K562 (cell line): ENCODE measurements around the gene ITK. TPM values are rescaled to one million over a fixed set of nuclear protein-coding genes. Genes with fewer than 3 reads are reported as not detected.

ENCODE experiments used
- ATAC-seq: fragments of 200-7000 bp; cut with Tn5 transposase; 3 replicates; pipeline ENCODE4 v1.9.1; 2020; ENCODE audit warnings: moderate library complexity
- BruUV-seq: library from RNA; stranded (reverse); fragments of 400-500 nt; replicated peaks from 2 replicates; lab custom pipeline; 2021; lab: Mats Ljungman, UMichigan
- CTCF ChIA-PET: fragments of 300-600 bp; formaldehyde crosslinking; extraction: SDS; loops from one replicate; lab custom pipeline; 2021; ENCODE audit warnings: low intra/inter-chr PET ratio; lab: Yijun Ruan, JAX
- POLR2A ChIA-PET: fragments of 300-600, 350-650 bp; sonication (Branson Sonifier 250); formaldehyde crosslinking; extraction: SDS; loops from one replicate; lab custom pipeline; 2021; ENCODE audit warnings: antibody characterized with exemption, inconsistent platforms; lab: Yijun Ruan, JAX
- DNase-seq, 4 experiments: peaks; one replicate each; pipeline versions ENCODE4 v3.0.0 to v3.0.0-alpha.2; 2011 to 2018; ENCODE audit warnings: low spot score in 3 of 4, mixed read lengths in 3 of 4; ENCODE audit errors: extremely low read depth in 1 of 4
- FAIRE-seq: peaks from 2 replicates; lab custom pipeline; 2011; peaks lifted over from hg19 to GRCh38; lab: Jason Lieb, UNC
- H2AFZ ChIP-seq: 2 replicates; pipeline ENCODE4 v1.6.0; 2011; ENCODE audit warnings: low read depth, low read length, control low read depth, inconsistent platforms
- H3K27ac ChIP-seq: fragments of 200-600 bp; 3 replicates; pipeline ENCODE4 v1.8.0; 2011; ENCODE audit warnings: low read depth, mild to moderate bottlenecking, control low read depth, inconsistent platforms, low read length, moderate library complexity, mixed read lengths; ENCODE audit errors: extremely low read depth
- H3K27me3 ChIP-seq, 2 experiments: fragments of 300-600 bp in 1 of 2; 2 replicates in 1 of 2; 3 replicates in 1 of 2; pipeline versions ENCODE4 v1.6.0 to v1.8.0; 2011; ENCODE audit warnings: inconsistent platforms in 2 of 2, low read length in 2 of 2, mild to moderate bottlenecking in 1 of 2, mixed read lengths in 1 of 2, moderate library complexity in 1 of 2; ENCODE audit not compliant: control insufficient read depth in 2 of 2, insufficient read depth in 2 of 2
- H3K36me3 ChIP-seq: fragments of 300-600 bp; 3 replicates; pipeline ENCODE4 v1.8.0; 2011; ENCODE audit warnings: mild to moderate bottlenecking, low read length, inconsistent platforms; ENCODE audit not compliant: control insufficient read depth, insufficient read depth
- H3K4me1 ChIP-seq, 2 experiments: fragments of 200-600 bp in 1 of 2; replicated peaks in 1 of 2; 2 replicates in 1 of 2; 3 replicates in 1 of 2; pipeline versions ENCODE4 v1.5.1 to v1.8.0; 2011; ENCODE audit warnings: inconsistent platforms in 2 of 2, low read length in 2 of 2, mild to moderate bottlenecking in 1 of 2, mixed read lengths in 1 of 2, moderate library complexity in 1 of 2; ENCODE audit not compliant: control insufficient read depth in 2 of 2, insufficient read depth in 2 of 2
- H3K4me2 ChIP-seq: 2 replicates; pipeline ENCODE4 v1.6.1; 2011; ENCODE audit warnings: low read length, control low read depth, inconsistent platforms, mixed read lengths; ENCODE audit not compliant: insufficient read depth
- H3K4me3 ChIP-seq: fragments of 200-600 bp; sonication (generic), shearing (Covaris generic); 2 replicates; pipeline ENCODE4 v1.5.1; 2016; ENCODE audit warnings: control low read depth, inconsistent platforms
- H3K79me2 ChIP-seq: fragments of 200-600 bp; 3 replicates; pipeline ENCODE4 v1.8.0; 2011; ENCODE audit warnings: low read length, inconsistent platforms; ENCODE audit not compliant: control insufficient read depth, insufficient read depth
- H3K9ac ChIP-seq, 2 experiments: 2 replicates each; pipeline versions ENCODE4 v1.6.0 to v1.6.1; 2011; ENCODE audit warnings: low read depth in 2 of 2, low read length in 2 of 2, control low read depth in 1 of 2, inconsistent platforms in 1 of 2, mild to moderate bottlenecking in 1 of 2, mixed read lengths in 1 of 2; ENCODE audit not compliant: insufficient read depth in 1 of 2
- H3K9me1 ChIP-seq: one replicate; pipeline ENCODE4 v1.6.0; 2011; ENCODE audit warnings: inconsistent platforms, mild to moderate bottlenecking, low read length, moderate library complexity; ENCODE audit not compliant: control insufficient read depth, insufficient read depth
- H3K9me3 ChIP-seq: replicated peaks from 2 replicates; pipeline ENCODE4 v1.5.1; 2011; ENCODE audit warnings: low read depth, low read length, inconsistent platforms; ENCODE audit not compliant: control insufficient read depth, insufficient read depth
- H4K20me1 ChIP-seq: replicated peaks from 2 replicates; pipeline ENCODE4 v1.6.1; 2011; ENCODE audit warnings: low read length, inconsistent platforms, mixed read lengths; ENCODE audit not compliant: control insufficient read depth, insufficient read depth
- CHD1 ChIP-seq: fragments of 200-600 bp; sonication (generic); IDR thresholded peaks from one replicate; pipeline ENCODE4 v1.6.1; 2012; ENCODE audit warnings: mild to moderate bottlenecking, moderate library complexity, low read length, inconsistent platforms
- EP400 ChIP-seq: fragments of 450-650 bp; IDR thresholded peaks from 2 replicates; pipeline ENCODE4 v1.6.1; 2017; ENCODE audit warnings: antibody characterized with exemption, mild to moderate bottlenecking, moderate library complexity
- ESRRA ChIP-seq: fragments of 450-650 bp; IDR thresholded peaks from 2 replicates; pipeline ENCODE4 v1.6.1; 2014; ENCODE audit warnings: low read depth, mild to moderate bottlenecking, moderate library complexity, borderline replicate concordance
- HMG20A ChIP-seq: fragments of 450-650 bp; formaldehyde crosslinking; conservative IDR thresholded peaks from 2 replicates; pipeline ENCODE4 v1.4.0; 2020; ENCODE audit warnings: mild to moderate bottlenecking, mixed read lengths
- PHB2 ChIP-seq: fragments of 450-650 bp; IDR thresholded peaks from 2 replicates; pipeline ENCODE4 v1.6.1; 2017; ENCODE audit warnings: low read depth
- POLR2AphosphoS2 ChIP-seq: IDR thresholded peaks from 2 replicates; pipeline ENCODE4 v1.6.1; 2012; ENCODE audit warnings: low read length, improper control_type of control experiment
- PTBP1 ChIP-seq: fragments of 200-400 bp; formaldehyde crosslinking; IDR thresholded peaks from 2 replicates; pipeline ENCODE4 v1.6.1; 2017; ENCODE audit warnings: low read depth, low read length
- RBFOX2 ChIP-seq: fragments of 200-400 bp; formaldehyde crosslinking; IDR thresholded peaks from 2 replicates; pipeline ENCODE4 v1.6.1; 2017; ENCODE audit warnings: low read depth, mild to moderate bottlenecking, low read length, moderate library complexity
- RBM14 ChIP-seq: fragments of 200-400 bp; formaldehyde crosslinking; IDR thresholded peaks from 2 replicates; pipeline ENCODE4 v1.6.1; 2018; ENCODE audit warnings: low read depth, mild to moderate bottlenecking, low read length, moderate library complexity, borderline replicate concordance; ENCODE audit not compliant: insufficient read depth
- SMAD3 ChIP-seq: fragments of 450-650 bp; formaldehyde crosslinking; conservative IDR thresholded peaks from 2 replicates; pipeline ENCODE4 v1.4.0; 2020; ENCODE audit warnings: mild to moderate bottlenecking
- SMC3 ChIP-seq: conservative IDR thresholded peaks from 2 replicates; pipeline ENCODE4 v1.6.1; 2011; ENCODE audit warnings: low read depth, low read length, improper control_type of control experiment; ENCODE audit not compliant: insufficient read depth
- TAL1 ChIP-seq: fragments of 450-650 bp; IDR thresholded peaks from 2 replicates; pipeline ENCODE4 v1.6.1; 2016; ENCODE audit warnings: mild to moderate bottlenecking
- TBL1XR1 ChIP-seq, 2 experiments: IDR thresholded peaks; 2 replicates each; pipeline ENCODE4 v1.6.1; 2012; ENCODE audit warnings: improper control_type of control experiment in 2 of 2, low read length in 2 of 2, mild to moderate bottlenecking in 1 of 2
- TFAM ChIP-seq: fragments of 250-450 bp; sonication (Bioruptor Pico); conservative IDR thresholded peaks from 2 replicates; pipeline ENCODE4 v1.5.0; 2021; ENCODE audit warnings: mild to moderate bottlenecking, moderate library complexity
- YBX1 ChIP-seq: fragments of 450-650 bp; IDR thresholded peaks from 2 replicates; pipeline ENCODE4 v1.7.1; 2016; ENCODE audit warnings: mild to moderate bottlenecking
- ZNF140 ChIP-seq: fragments of 250-450 bp; sonication (Bioruptor Pico); IDR thresholded peaks from 2 replicates; pipeline ENCODE4 v1.8.0; 2021; ENCODE audit warnings: moderate library complexity, mild to moderate bottlenecking, inconsistent platforms
- ZNF282 ChIP-seq: sonication (generic); formaldehyde crosslinking; IDR thresholded peaks from 2 replicates; pipeline ENCODE4 v1.8.1; 2023; ENCODE audit warnings: missing genetic modification reagents
- ZNF79 ChIP-seq: fragments of 250-450 bp; sonication (Bioruptor Pico); IDR thresholded peaks from 2 replicates; pipeline ENCODE4 v1.4.0; 2020; ENCODE audit warnings: low read depth, mild to moderate bottlenecking, moderate library complexity
- WGBS: fragments of 100-300 bp; shearing (Covaris generic); methylation state at CpG from one replicate; pipeline ENCODE4 v1.1.6; 2016; ENCODE audit warnings: low coverage, mixed read lengths; ENCODE audit not compliant: insufficient coverage; ENCODE audit errors: missing lambda C conversion rate; 5-methylcytosine and 5-hydroxymethylcytosine counted together
- in situ Hi-C: fragments of 300-500 bp; cut with MboI; formaldehyde crosslinking; loops from 4 replicates; pipeline ENCODE4 v1.15.0; 2018; ENCODE audit warnings: inconsistent platforms, mixed read lengths
- intact Hi-C: fragments of 100-400 bp; cut with micrococcal nuclease; formaldehyde crosslinking; loops from 2 replicates; pipeline ENCODE4 v1.14.2; 2022
- polyA plus RNA-seq, 8 experiments: library from polyadenylated mRNA; depleted of rRNA in 4 of 8; stranded (reverse) in 5 of 8; unstranded in 3 of 8; fragments of >200 nt; fragmentation: Nextera tagmentation in 2 of 8; fragmentation: Illumina TruSeq in 1 of 8; extraction: Ambion mirVana in 2 of 8; extraction: Trizol in 1 of 8; gene quantifications; 2 replicates each; pipeline versions ENCODE4 v1.2.1 to v1.2.3, GENCODE V29; 2011 to 2014; ENCODE audit warnings: inconsistent platforms in 1 of 8, missing spikeins in 1 of 8
- total RNA-seq, 7 experiments: library from RNA; depleted of rRNA in 6 of 7; stranded (reverse); fragments of >200 nt in 6 of 7; fragmentation: Illumina TruSeq in 2 of 7; extraction: Trizol in 2 of 7; gene quantifications; 2 replicates each; pipeline versions ENCODE4 v1.2.1 to v1.2.3, GENCODE V29; 2011 to 2021; ENCODE audit warnings: low replicate concordance in 1 of 7
- TF ChIP-seq, protein P1 (sequence below): fragments of 450-650 bp; IDR thresholded peaks from 2 replicates; pipeline ENCODE4 v1.6.1; 2018; ENCODE audit not compliant: partially characterized antibody

Gene ITK
- total and polyA plus RNA-seq, 9 of the 15 experiments (the other 6 are each of a cell fraction or from before 2014, with no cell fraction given), result 0.04 to 0.75 TPM; not detected in 7

DNA sequence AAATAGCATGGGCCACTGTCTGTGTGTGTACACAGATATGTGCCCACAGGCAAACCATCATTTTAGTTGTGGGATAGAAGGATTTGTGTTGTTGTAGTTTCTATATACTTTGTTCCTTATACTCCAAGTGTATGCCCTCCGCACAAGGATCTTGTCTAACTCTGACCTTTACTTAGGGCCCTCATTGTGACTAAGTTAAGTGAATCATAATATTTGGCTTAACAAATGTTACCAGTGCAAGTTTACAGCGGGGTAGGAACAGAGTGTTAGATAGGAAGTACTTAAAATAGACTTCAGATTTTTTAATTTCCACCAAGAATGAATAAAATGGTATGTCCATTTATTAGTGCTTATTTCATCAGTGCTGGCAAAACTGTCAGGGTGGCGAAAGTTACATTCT lies 55.8 kb downstream of the ITK start (continued):
- TF ChIP-seq ZNF282 (CRISPR knock-in tag) (no peak), PHB2 (no peak), RBFOX2 (no peak), HMG20A (CRISPR knock-in tag) (no peak), YBX1 (no peak)

DNA sequence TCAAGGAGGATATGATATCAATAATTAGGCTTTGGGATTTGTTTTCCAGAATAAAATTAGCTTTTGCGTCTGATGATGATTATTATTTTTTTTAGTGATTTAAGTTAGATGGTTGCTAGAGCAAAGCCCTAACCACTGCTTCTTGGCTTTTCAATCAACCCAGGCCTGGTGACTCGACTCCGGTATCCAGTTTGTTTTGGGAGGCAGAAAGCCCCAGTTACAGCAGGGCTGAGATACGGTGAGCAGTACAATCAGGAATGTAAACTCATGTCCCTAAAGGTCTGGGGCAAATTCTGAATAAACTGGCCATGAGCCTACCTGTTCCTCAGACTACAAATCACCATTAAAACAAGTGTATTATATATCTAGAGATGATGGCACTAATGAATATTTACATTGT lies 60.8 kb downstream of the ITK start:
- no peaks in the 10 kb centered on the region for H3K36me3 ChIP-seq
- intact Hi-C loops, result no loop called here
- 0% methylated on average over 4 of the region's 4 CpGs for WGBS
- TF ChIP-seq, protein P1, sequence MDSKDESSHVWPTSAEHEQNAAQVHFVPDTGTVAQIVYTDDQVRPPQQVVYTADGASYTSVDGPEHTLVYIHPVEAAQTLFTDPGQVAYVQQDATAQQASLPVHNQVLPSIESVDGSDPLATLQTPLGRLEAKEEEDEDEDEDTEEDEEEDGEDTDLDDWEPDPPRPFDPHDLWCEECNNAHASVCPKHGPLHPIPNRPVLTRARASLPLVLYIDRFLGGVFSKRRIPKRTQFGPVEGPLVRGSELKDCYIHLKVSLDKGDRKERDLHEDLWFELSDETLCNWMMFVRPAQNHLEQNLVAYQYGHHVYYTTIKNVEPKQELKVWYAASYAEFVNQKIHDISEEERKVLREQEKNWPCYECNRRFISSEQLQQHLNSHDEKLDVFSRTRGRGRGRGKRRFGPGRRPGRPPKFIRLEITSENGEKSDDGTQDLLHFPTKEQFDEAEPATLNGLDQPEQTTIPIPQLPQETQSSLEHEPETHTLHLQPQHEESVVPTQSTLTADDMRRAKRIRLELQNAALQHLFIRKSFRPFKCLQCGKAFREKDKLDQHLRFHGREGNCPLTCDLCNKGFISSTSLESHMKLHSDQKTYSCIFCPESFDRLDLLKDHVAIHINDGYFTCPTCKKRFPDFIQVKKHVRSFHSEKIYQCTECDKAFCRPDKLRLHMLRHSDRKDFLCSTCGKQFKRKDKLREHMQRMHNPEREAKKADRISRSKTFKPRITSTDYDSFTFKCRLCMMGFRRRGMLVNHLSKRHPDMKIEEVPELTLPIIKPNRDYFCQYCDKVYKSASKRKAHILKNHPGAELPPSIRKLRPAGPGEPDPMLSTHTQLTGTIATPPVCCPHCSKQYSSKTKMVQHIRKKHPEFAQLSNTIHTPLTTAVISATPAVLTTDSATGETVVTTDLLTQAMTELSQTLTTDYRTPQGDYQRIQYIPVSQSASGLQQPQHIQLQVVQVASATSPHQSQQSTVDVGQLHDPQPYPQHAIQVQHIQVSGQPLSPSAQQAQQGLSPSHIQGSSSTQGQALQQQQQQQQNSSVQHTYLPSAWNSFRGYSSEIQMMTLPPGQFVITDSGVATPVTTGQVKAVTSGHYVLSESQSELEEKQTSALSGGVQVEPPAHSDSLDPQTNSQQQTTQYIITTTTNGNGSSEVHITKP, result no peak
- no peak for TF ChIP-seq PTBP1
- no peak for TF ChIP-seq SMC3
- no peak for TF ChIP-seq RBM14
- TF ChIP-seq CHD1, result no peak
- no peak for TF ChIP-seq SMAD3 (CRISPR knock-in tag)
- TF ChIP-seq ZNF140, result no peak
- no peak for TF ChIP-seq ESRRA
- no peak for TF ChIP-seq EP400
- TF ChIP-seq TAL1, result no peak
- no peak for TF ChIP-seq ZNF79 (CRISPR knock-in tag)
- no peak for TF ChIP-seq TFAM (CRISPR knock-in tag)
- TF ChIP-seq POLR2AphosphoS2, result no peak
- no peak for TF ChIP-seq TBL1XR1 (IDR thresholded peaks at IDR 0.05; ENCODE audit: low read length in 2 of 2)

More for the DNA sequence above, 60.8 kb downstream of the ITK start:
- no TSS peak for BruUV-seq
- ChIA-PET CTCF (no interaction called here), POLR2A (no interaction called here)
- Histone ChIP-seq H3K79me2 (no peaks in the 10 kb centered on the region), H3K9ac (no peak overlapping the region), H3K4me3 (no peak overlapping the region), H3K9me3 (no peaks in the 10 kb centered on the region), H3K4me1 (no peaks in the 10 kb centered on the region; a peak in 1 of 5 replicates), H3K4me2 (no peak overlapping the region), H3K27ac (no peak overlapping the region), H4K20me1 (no peaks in the 10 kb centered on the region), H3K9me1 (no peaks in the 10 kb centered on the region), H2AFZ (no peak overlapping the region), H3K27me3 (no peaks in the 10 kb centered on the region; a peak in 1 of 5 replicates)
- DNase-seq (no peak), FAIRE-seq (no peak), ATAC-seq (no peak)
- in situ Hi-C loops, result loop anchor here (10.0 kb wide), 1 partner anchor 233 kb away; no protein-coding TSS in a partner anchor
